Kasumi-1 (cell line): ENCODE data around the gene SEC63.
"Not testable (repeated sequence)": the region's sequence is repeated elsewhere in the genome, so short reads cannot be mapped to it uniquely, and the experiment has no call there.

Experiments
- DNase-seq, 2 experiments: peaks; one replicate each; lab custom pipeline; 2025; lab: John Stamatoyannopoulos, UW

The SEC63 gene

GRCh38 chr6:107957909-107958688, at the start of gene SEC63:
Gene SEC63, minus strand, starts transcription at chr6:107958208. Its CDS starts 199 bp downstream, at chr6:107958009.
- peak; percentile 93 to 94 for DNase-seq

- DNase-seq, result no peak
Measured at GRCh38 chr6:108005961-108006360, 48.0 kb upstream of the SEC63 start.

- no peak for DNase-seq
Measured at GRCh38 chr6:108004861-108005260, 46.9 kb upstream of the SEC63 start.

- DNase-seq, result no peak
Measured at GRCh38 chr6:108002365-108003221, 44.6 kb upstream of the SEC63 start.

- DNase-seq, result no peak
Measured at GRCh38 chr6:108001696-108002231, 43.8 kb upstream of the SEC63 start.

GRCh38 chr6:108000259-108000658, 42.3 kb upstream of the SEC63 start:
- not testable (repeated sequence) for DNase-seq

GRCh38 chr6:107999341-107999740, 41.3 kb upstream of the SEC63 start:
- no peak for DNase-seq

GRCh38 chr6:107991772-107992550, 34.0 kb upstream of the SEC63 start:
- no peak for DNase-seq

GRCh38 chr6:107991061-107991460, 33.1 kb upstream of the SEC63 start:
- DNase-seq, result no peak

- not testable (repeated sequence) for DNase-seq
Measured at GRCh38 chr6:107990587-107990986, 32.6 kb upstream of the SEC63 start.

GRCh38 chr6:107989166-107990094, 31.4 kb upstream of the SEC63 start:
- no peak for DNase-seq

GRCh38 chr6:107988570-107988969, 30.6 kb upstream of the SEC63 start:
- DNase-seq, result no peak

- no peak for DNase-seq
Measured at GRCh38 chr6:107987805-107988204, 29.8 kb upstream of the SEC63 start.

GRCh38 chr6:107985701-107986100, 27.7 kb upstream of the SEC63 start:
- no peak for DNase-seq

- DNase-seq, result no peak
Measured at GRCh38 chr6:107983811-107984210, 25.8 kb upstream of the SEC63 start.

- DNase-seq, result no peak
Measured at GRCh38 chr6:107982486-107982885, 24.5 kb upstream of the SEC63 start.

GRCh38 chr6:107981695-107982094, 23.7 kb upstream of the SEC63 start:
- no peak for DNase-seq

GRCh38 chr6:107977283-107977682, 19.3 kb upstream of the SEC63 start:
- peak; percentile 11 to 48 for DNase-seq

GRCh38 chr6:107976155-107976783, 18.3 kb upstream of the SEC63 start:
- DNase-seq, result no peak

GRCh38 chr6:107973594-107973993, 15.6 kb upstream of the SEC63 start:
- DNase-seq, result no peak
